Pulmonary artery endothelial cell (primary cell): Measurements from ENCODE around the gene ILDR1. TPM values are rescaled to one million over a fixed set of nuclear protein-coding genes. Genes with fewer than 3 reads are reported as not detected.
"Not testable (repeated sequence)": the region's sequence is repeated elsewhere in the genome, so short reads cannot be mapped to it uniquely, and the experiment has no call there.

Source experiments
- DNase-seq: peaks from one replicate; pipeline ENCODE4 v3.0.0-alpha.2; 2011; ENCODE audit warnings: low read depth, low spot score
- total RNA-seq: library from RNA; depleted of rRNA; stranded (reverse); fragments of >200 nt; gene quantifications from 2 replicates; pipeline ENCODE4 v1.2.3, GENCODE V29; 2014

ILDR1 gene
- total RNA-seq, 1 donor from 2014 or later: not detected

- DNase-seq: no peak
Measured at GRCh38 chr3:121948641-121949040, 73.4 kb downstream of the ILDR1 start.

- no peak for DNase-seq
Measured at GRCh38 chr3:121943431-121943830, 78.6 kb downstream of the ILDR1 start.

GRCh38 chr3:121942116-121942786, 79.8 kb downstream of the ILDR1 start:
- DNase-seq: no peak

DNA sequence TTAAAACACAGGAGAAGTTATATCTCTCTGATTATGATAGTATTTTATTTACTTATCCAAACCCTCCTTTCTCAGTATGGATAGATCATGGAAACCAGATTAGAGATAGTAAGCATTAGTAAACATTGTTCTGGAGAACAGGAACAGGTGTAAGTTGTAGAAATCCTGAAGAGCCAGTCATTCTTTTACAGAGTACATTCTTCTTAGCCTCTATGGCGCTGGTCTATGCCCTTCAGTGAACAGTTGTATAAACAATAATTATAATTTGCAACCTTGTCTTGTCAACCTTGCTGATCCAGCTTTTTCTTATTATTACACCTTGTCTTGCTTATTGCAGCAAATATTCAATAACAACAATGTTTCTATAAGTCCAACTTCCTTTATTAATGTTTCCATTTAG, 80.5 kb downstream of the ILDR1 start:
- no peak for DNase-seq

DNA sequence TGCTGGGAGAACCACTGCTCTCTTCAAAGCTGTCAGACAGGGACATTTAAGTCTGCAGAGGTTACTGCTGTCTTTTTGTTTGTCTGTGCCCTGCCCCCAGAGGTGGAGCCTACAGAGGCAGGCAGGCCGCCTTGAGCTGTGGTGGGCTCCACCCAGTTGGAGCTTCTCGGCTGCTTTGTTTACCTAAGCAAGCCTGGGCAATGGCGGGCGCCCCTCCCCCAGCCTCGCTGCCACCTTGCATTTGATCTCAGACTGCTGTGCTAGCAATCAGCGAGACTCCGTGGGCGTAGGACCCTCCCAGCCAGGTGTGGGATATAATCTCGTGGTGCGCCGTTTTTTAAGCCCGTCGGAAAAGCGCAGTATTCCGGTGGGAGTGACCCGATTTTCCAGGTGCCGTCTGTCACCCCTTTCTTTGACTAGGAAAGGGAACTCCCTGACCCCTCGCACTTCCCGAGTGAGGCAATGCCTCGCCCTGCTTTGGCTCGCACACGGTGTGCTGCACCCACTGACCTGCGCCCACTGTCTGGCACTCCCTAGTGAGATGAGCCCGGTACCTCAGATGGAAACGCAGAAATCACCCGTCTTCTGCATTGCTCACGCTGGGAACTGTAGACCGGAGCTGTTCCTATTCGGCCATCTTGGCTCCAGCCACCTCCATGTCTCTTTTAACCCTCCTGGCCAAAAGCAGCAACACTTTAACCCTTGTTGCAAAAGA, 83.7 kb downstream of the ILDR1 start:
- not testable (repeated sequence) for DNase-seq

Other genes starting within 250 kb of the ILDR1 start
- 11.8 and 14.6 TPM in 2 replicates for gene IQCB1, start 187.2 kb downstream of the ILDR1 start, total RNA-seq
- gene EAF2, start 187.0 kb downstream of the ILDR1 start, total RNA-seq: 1.4 and 3.5 TPM in 2 replicates
- gene SLC15A2, start 127.8 kb downstream of the ILDR1 start, total RNA-seq: 0.07 and 0.28 TPM in 2 replicates
- not detected in 2 replicates for gene CD86, start 33.1 kb upstream of the ILDR1 start, total RNA-seq
- gene CASR, start 161.4 kb upstream of the ILDR1 start, total RNA-seq: not detected in 2 replicates